AG09309 (cell line): ENCODE measurements around the gene MYH7.
"Not testable (repeated sequence)": the region's sequence is repeated elsewhere in the genome, so short reads cannot be mapped to it uniquely, and the experiment has no call there.

ENCODE experiments used
- DNase-seq: peaks from one replicate; pipeline ENCODE4 v3.0.0-alpha.2; 2010; ENCODE audit warnings: low read depth
- H3K4me3 ChIP-seq: 2 replicates; pipeline ENCODE4 v1.5.1; 2011; ENCODE audit warnings: mild to moderate bottlenecking, low read depth, low read length, moderate library complexity; ENCODE audit not compliant: control insufficient read depth
- TF ChIP-seq, protein P1 (sequence below): IDR thresholded peaks from 2 replicates; pipeline ENCODE4 v1.5.1; 2011; ENCODE audit warnings: mild to moderate bottlenecking, low read depth, low read length, inconsistent platforms; ENCODE audit not compliant: insufficient read depth, control insufficient read depth; ENCODE audit errors: missing control alignments

MYH7 gene

DNA sequence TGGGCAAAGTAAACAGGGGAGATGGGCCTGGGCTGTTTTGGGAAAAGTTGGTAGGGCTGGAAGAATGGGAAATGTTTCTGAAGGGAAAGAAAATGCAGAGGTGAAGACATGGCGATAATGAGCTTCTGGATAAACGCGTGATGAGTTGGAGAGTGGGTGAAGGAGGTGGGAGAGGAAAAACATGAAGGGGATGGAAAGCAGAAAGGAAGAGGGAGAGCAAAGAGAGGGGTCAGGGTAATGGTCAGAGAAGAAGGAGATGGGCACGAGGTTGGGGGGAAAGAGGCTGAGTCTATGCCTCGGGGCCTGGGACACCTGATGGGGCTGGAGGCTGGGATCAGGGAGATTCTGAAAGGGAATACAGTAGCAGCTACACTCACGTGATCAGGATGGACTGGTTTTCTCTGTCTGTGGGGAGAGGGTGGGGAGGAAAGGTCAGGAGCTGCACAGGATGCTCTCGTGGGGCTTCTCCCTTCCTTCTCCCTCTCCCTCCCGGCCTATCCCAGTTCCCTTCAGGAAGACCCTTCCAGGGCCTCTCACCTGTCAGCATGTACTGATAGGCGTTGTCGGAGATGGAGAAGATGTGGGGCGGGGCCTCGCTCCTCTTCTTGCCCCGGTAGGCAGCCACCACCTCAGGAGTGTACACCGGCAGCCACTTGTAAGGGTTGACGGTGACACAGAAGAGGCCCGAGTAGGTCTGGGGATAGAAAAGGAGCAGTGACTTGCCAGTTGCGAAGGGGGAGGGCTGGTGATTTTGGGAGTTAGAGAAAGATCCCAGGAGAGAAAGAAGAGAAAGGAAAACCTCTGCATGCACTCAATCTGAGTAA, 3.1 kb downstream of the MYH7 start:
- TF ChIP-seq, protein P1, sequence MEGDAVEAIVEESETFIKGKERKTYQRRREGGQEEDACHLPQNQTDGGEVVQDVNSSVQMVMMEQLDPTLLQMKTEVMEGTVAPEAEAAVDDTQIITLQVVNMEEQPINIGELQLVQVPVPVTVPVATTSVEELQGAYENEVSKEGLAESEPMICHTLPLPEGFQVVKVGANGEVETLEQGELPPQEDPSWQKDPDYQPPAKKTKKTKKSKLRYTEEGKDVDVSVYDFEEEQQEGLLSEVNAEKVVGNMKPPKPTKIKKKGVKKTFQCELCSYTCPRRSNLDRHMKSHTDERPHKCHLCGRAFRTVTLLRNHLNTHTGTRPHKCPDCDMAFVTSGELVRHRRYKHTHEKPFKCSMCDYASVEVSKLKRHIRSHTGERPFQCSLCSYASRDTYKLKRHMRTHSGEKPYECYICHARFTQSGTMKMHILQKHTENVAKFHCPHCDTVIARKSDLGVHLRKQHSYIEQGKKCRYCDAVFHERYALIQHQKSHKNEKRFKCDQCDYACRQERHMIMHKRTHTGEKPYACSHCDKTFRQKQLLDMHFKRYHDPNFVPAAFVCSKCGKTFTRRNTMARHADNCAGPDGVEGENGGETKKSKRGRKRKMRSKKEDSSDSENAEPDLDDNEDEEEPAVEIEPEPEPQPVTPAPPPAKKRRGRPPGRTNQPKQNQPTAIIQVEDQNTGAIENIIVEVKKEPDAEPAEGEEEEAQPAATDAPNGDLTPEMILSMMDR = no peak
- no peak overlapping the region for H3K4me3 ChIP-seq
- DNase-seq = no peak

DNA sequence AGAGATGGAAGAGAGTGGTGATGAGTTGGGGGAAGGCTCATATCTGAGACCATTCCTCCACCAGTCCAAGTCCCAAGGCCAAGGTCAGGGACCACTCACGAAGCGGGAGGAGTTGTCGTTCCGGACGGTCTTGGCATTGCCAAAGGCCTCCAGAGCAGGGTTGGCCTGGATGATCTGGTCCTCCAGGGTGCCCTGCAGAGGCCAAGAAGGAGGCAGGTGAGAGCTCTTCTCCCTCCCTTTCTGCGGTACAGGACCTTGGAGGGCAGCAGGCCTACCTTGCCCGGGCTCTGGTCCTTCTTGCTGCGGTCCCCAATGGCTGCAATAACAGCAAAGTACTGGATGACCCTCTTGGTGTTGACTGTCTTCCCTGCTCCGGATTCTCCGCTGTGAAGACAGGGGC, 4.0 kb downstream of the MYH7 start:
- TF ChIP-seq, protein P1 = no peak
- no peak for DNase-seq
- H3K4me3 ChIP-seq = no peak overlapping the region

DNA sequence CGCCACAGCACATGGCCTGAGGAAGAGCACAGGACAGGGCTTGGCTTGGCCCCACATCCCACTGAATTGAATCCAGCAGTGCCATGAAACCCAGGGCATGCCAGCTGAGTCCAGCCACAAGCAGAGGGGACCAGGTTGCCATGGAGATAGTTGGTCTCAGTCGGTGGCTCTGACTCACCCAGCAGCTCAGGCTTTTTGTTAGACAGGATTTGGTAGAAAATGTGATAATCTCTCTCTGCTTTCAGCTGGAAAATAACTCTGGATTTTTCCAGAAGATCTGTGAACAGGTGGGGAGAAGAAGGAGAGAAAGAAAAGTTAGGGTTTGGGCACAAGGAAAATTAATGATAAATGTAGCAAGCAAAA, 4.8 kb downstream of the MYH7 start:
- no peak overlapping the region for H3K4me3 ChIP-seq
- TF ChIP-seq, protein P1 = no peak
- no peak for DNase-seq

- no peak for DNase-seq
- TF ChIP-seq, protein P1 = no peak
- H3K4me3 ChIP-seq = no peak overlapping the region
These were observed 5.3 kb downstream of the MYH7 start for GRCh38 chr14:23430016-23430722.

GRCh38 chr14:23428686-23429495, 6.6 kb downstream of the MYH7 start:
- DNase-seq = no peak
- H3K4me3 ChIP-seq = no peak overlapping the region
- TF ChIP-seq, protein P1 = no peak

GRCh38 chr14:23425798-23426197, 9.7 kb downstream of the MYH7 start:
- H3K4me3 ChIP-seq, DNase-seq: not testable (repeated sequence)

GRCh38 chr14:23425169-23425568, 10.3 kb downstream of the MYH7 start:
- TF ChIP-seq, protein P1 = no peak
- H3K4me3 ChIP-seq = no peak overlapping the region
- no peak for DNase-seq
